Gastrocnemius medialis (tissue), 4 donors: ENCODE measurements around the gene KRT4.

ENCODE experiments used
- CTCF ChIP-seq, 5 experiments: fragments of 450-650 bp in 3 of 5; fragments of 200-600 bp in 2 of 5; sonication (generic) in 2 of 5; IDR thresholded peaks in 4 of 5; conservative IDR thresholded peaks in 1 of 5; 1 replicate in 4 of 5; 2 replicates in 1 of 5; pipeline ENCODE4 v1.5.1; 2016 to 2019; ENCODE audit warnings: antibody characterized with exemption in 5 of 5, mild to moderate bottlenecking in 3 of 5, moderate library complexity in 3 of 5
- POLR2A ChIP-seq, 2 donors: fragments of 450-650 bp; IDR thresholded peaks; one replicate each; pipeline ENCODE4 v1.6.1; 2017; ENCODE audit warnings: antibody characterized with exemption in 2 of 2, mild to moderate bottlenecking in 2 of 2, moderate library complexity in 2 of 2

GRCh38 chr12:52774629-52775250, 39.2 kb downstream of the KRT4 start:
- no peak for TF ChIP-seq CTCF (IDR thresholded peaks at IDR 0.05 in 4 of 5, conservative IDR thresholded peaks at IDR 0.05 in 1 of 5)
- no peak for TF ChIP-seq POLR2A (IDR thresholded peaks at IDR 0.05)
